HG03378 (cell line): ENCODE measurements around the gene ETFB.

Source experiments
- ATAC-seq: cut with Tn5 transposase; IDR thresholded peaks from one replicate; pipeline ENCODE4 v1.9.1; 2021; ENCODE audit warnings: mild to moderate bottlenecking, moderate library complexity; ENCODE audit not compliant: unreplicated experiment

Gene ETFB

DNA sequence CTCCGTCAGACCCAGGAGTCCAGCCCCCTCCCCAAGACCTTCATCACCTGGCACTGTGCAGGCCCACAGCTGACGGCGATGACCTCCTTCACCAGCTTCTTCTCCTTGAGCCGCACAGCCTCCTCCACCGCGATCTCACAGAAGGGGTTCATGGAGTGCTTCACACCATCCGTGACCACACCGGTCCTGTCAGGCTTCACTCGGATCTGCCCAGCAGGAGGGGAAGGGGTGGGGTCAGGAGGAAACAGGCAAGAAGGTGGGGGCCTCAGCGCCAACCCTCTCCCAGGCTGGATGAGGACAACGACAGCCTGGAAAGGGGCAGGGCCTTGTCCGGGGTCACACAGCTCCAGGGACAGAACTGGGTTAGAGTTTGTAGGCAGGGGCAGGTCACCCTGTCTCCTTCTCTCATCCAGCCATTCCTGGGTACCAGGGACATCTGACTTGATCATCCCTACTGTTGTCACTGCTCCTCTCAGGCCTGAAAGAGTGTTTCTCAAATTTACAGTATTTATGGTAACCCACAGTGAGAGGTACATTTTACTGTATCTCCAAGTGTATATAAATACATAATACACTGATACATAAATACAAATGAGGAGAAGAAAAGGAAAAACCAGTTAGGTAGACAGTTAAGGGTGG is 12.0 kb downstream of the ETFB start:
- ATAC-seq, result no peak

DNA sequence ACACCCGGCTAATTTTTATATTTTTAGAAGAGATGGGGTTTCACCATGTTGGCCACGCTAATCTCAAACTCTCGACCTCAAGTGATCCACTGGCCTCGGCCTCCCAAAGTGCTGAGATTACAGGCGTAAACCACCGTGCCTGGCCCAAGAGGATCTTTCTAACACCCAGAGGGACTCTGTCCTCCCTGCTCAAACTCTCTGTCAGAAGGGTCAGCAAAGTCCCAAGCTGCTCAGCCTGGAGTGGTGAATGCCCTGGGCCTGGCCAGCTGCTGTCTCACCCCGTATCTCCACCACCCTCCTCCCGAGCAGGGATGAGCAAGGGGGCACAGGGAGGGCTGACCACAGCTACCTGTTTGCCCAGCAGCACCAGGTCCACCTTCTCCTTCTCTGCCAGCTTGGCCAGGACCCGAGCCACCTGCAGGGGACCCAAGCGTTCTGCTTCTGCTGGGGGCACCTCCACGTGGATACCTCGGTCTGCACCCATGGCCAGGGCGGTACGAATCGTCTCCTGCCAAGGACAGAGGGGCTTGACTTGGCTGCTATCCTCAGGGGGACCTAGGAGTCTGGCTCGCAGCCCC is 13.3 kb downstream of the ETFB start:
- no peak for ATAC-seq

- ATAC-seq, result no peak
Measured at GRCh38 chr19:51351266-51351990, 14.8 kb downstream of the ETFB start.

DNA sequence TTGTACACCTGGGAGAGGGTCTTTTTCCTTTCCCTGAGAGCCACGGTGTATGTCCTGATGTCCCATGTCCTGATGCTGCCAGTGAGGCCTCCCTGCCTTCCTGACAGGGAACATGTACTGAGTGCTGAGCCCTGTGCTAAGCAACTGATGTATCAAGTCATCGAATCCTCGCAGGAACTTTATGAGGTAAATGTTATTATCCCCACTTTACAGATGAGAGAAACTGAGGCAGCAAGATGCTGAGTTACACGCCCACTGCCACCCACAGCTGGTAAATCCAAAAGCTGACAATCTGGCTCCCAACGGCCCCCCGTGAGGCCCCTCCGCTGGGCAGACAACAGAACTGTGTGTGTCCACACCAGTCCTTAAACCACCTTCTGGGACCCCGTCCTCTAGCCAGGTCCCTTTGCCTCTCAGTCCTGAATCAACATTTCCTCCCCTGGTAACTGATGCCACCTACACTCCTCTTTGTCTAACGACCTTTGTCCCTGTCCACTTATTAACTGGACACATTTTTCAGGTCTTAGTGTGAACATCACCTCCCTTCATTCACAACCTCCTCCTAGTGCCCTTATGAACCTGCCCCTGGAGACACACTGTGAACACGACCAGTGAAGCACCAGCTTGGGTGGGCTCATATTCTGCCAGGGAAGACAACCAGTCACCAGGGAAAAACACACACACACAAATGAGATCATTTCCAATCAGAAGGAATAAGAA is 18.8 kb downstream of the ETFB start:
- ATAC-seq, result no peak

DNA sequence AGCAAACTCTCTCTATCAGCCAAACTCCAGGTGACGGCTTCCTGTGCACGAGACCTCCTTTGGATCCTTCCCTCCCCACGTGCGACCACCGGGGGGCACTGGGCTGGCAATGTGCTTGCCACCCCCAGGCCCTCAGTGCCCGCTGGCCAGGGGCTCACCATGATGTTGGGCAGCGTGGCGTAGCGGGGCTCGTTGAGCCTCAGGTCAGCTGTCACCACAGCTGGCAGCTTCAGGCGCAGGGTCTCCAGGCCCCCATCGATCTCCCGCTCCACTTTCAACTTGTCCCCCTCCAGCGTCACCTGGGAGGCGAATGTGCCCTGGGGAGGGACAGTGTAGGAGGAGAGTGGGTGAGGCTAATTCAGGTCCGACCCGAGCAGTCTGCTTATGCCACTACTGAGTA is 19.4 kb downstream of the ETFB start:
- ATAC-seq, result no peak

DNA sequence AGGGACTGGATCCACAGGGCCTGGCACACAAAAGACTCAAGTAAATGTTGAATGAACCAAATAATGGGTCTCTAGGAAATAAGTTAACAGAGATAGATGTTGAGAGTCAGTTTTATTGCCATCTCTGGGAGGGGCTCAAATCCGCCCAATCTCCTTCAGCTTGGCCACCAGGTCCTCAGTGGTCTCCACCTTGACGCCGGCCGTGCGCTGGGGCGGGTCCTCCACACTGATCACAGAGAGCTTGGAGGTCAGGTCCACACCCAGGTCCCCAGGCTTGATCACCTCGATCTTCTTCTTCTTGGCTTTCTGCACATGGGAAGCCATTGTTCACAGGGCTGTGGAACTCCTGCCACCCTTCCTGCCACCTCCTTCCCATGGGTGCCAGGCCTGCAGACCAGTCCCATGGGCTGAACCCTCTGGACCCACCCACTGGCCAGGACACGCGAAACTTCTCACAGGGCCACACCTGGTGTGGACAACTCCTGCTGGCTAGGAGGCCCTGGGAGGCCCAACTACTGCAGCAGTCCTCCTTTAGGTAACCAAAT is 21.0 kb downstream of the ETFB start:
- ATAC-seq, result no peak

GRCh38 chr19:51342631-51343569 is 23.3 kb downstream of the ETFB start:
- no peak for ATAC-seq

GRCh38 chr19:51341976-51342580 is 24.1 kb downstream of the ETFB start, which contains the start of gene VSIG10L:
Gene VSIG10L, minus strand, starts transcription at chr19:51342139. Its CDS starts 15 bp downstream, at chr19:51342124.
- no peak for ATAC-seq

GRCh38 chr19:51341066-51341465 is 25.1 kb downstream of the ETFB start:
- ATAC-seq, result no peak

- ATAC-seq, result no peak
Measured at GRCh38 chr19:51339687-51340656, 26.2 kb downstream of the ETFB start.

DNA sequence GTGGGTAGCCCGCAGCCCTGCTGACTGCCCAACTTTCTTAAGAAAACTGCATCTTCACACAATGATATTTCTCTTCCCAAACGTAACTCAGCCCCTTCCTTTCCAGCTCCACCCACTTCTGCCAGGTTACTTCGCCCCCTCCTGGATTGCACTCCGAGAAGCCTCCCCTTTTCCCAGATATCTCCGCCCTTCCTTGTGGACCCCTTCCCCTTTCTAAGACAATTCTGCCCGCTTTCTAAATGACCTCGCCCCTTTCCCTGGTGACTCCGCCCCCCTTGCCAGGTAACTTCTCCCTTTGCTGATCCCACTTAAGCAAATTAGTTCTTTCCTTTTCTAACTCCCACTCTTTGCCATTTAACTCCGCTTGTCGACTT is 26.9 kb downstream of the ETFB start:
- ATAC-seq, result no peak

- peak; percentile 47 for ATAC-seq
Measured at GRCh38 chr19:51338563-51339312, 27.4 kb downstream of the ETFB start.

- no peak for ATAC-seq
Measured at GRCh38 chr19:51337861-51338562, 28.2 kb downstream of the ETFB start.

DNA sequence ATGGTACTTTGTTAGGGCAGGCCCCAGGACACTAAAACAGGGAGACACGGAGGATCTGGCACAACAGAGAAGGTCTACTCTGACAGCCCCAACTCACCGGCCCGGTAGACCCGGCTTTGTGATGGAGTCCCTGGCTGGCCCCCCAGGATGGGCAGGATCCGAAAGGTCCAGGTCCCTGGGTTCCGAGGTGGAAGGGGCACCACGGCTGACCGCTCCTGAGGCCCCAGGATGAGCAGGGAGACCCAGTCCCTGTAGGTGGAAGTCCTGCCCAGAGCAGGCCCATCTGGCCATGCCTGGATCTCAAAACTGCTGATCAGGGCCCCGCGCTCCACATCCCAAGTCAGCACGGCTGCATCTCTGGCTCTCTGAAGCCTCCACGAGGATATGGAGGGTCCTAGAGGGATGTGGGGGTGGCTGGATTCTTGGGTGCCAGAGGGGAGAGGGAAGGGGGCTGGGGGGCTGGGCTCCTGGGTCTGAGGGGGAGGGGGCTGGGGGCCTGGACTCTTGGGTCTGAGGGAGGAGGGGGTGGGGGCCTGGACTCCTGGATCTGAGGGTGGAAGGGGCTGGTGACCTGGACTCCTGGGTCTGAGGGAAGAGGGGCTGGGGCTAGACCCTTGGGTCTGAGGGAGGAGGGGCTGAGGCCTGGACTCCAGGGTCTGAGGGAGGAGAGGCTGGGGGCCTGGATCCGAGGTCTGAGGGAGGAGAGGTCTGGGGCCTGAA is 28.9 kb downstream of the ETFB start:
- ATAC-seq, result no peak

GRCh38 chr19:51333836-51334460 is 32.2 kb downstream of the ETFB start:
- no peak for ATAC-seq

DNA sequence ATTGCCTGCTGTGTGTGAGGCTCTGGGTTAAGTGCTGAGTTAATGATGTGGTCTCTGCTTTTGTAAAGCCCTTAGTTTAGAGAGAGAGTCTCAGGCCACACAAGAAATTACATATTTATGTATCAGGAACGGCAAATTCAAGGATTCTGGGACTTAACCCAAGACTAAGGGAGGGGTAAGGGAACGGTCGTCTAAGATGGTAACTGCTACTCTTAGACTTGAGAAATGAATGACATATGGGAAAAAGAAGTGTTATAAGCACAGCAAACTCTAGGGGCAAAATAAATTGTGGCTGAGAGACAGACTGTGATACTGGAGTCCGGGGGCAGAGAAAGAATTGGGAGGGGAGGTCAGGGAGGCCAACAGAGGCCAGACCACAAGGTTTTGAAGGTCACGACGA is 34.5 kb downstream of the ETFB start:
- no peak for ATAC-seq
